Chondrocyte (in vitro differentiated cells): ENCODE results near the gene LIM2. TPM values are rescaled to one million over a fixed set of nuclear protein-coding genes. Genes with fewer than 3 reads are reported as not detected.

Experiments used
- DNase-seq: peaks from one replicate; pipeline ENCODE4 v3.0.0; 2021; ENCODE audit warnings: mixed read lengths, low spot score
- H3K27ac Mint-ChIP-seq: one replicate; pipeline ENCODE4 v1.8.0; 2021; ENCODE audit warnings: mild to moderate bottlenecking, moderate library complexity, mixed read lengths; ENCODE audit not compliant: unreplicated experiment
- H3K27me3 Mint-ChIP-seq: 2 replicates; pipeline ENCODE4 v1.8.0; 2021; ENCODE audit warnings: low read depth, mixed read lengths
- H3K36me3 Mint-ChIP-seq: 2 replicates; pipeline ENCODE4 v1.8.0; 2021; ENCODE audit warnings: low read depth, mixed read lengths
- H3K4me1 Mint-ChIP-seq: 2 replicates; pipeline ENCODE4 v1.8.0; 2021; ENCODE audit warnings: low read depth, mild to moderate bottlenecking, mixed read lengths
- H3K4me3 Mint-ChIP-seq: one replicate; pipeline ENCODE4 v1.8.0; 2021; ENCODE audit warnings: mild to moderate bottlenecking, moderate library complexity, mixed read lengths; ENCODE audit not compliant: unreplicated experiment
- H3K9me3 Mint-ChIP-seq: 2 replicates; pipeline ENCODE4 v1.8.0; 2021; ENCODE audit warnings: low read depth, mixed read lengths
- CTCF ChIP-seq: fragments of 200-600 bp; sonication (generic); IDR thresholded peaks from 2 replicates; pipeline ENCODE4 v1.5.0; 2021; ENCODE audit warnings: antibody characterized with exemption, mild to moderate bottlenecking, moderate library complexity
- total RNA-seq: library from RNA; stranded (reverse); gene quantifications from 3 replicates; pipeline ENCODE4 v1.2.1, GENCODE V29; 2021

LIM2 gene
- total RNA-seq, 1 donor from 2014 or later, result not detected

GRCh38 chr19:51351266-51351990 is 36.3 kb downstream of the LIM2 start:
- Mint-ChIP-seq H3K36me3 (peaks cover 15% of the 10 kb centered on the region), H3K27me3 (no peaks in the 10 kb centered on the region), H3K4me3 (no peak overlapping the region), H3K9me3 (no peaks in the 10 kb centered on the region), H3K27ac (peak overlapping the region; percentile 59), H3K4me1 (peaks cover 7% of the 10 kb centered on the region)
- DNase-seq, result no peak
- no peak for TF ChIP-seq CTCF

GRCh38 chr19:51347209-51347928 is 40.4 kb downstream of the LIM2 start:
- Mint-ChIP-seq H3K4me3 (no peak overlapping the region), H3K36me3 (peaks cover 20% of the 10 kb centered on the region), H3K9me3 (no peaks in the 10 kb centered on the region), H3K27me3 (no peaks in the 10 kb centered on the region), H3K4me1 (peaks cover 3% of the 10 kb centered on the region), H3K27ac (no peak overlapping the region)
- DNase-seq, result no peak
- TF ChIP-seq CTCF, result no peak

GRCh38 chr19:51346742-51347141 is 41.0 kb downstream of the LIM2 start:
- TF ChIP-seq CTCF, result no peak
- DNase-seq, result no peak
- Mint-ChIP-seq H3K9me3 (no peaks in the 10 kb centered on the region), H3K27me3 (no peaks in the 10 kb centered on the region), H3K27ac (no peak overlapping the region), H3K4me3 (no peak overlapping the region), H3K36me3 (peaks cover 15% of the 10 kb centered on the region), H3K4me1 (peaks cover 4% of the 10 kb centered on the region)

GRCh38 chr19:51345076-51345620 is 42.6 kb downstream of the LIM2 start:
- H3K27me3 Mint-ChIP-seq, result no peaks in the 10 kb centered on the region
- no peak for TF ChIP-seq CTCF
- H3K4me1 Mint-ChIP-seq, result peaks cover 13% of the 10 kb centered on the region
- no peaks in the 10 kb centered on the region for H3K9me3 Mint-ChIP-seq
- H3K4me3 Mint-ChIP-seq, result no peak overlapping the region
- peaks cover 12% of the 10 kb centered on the region for H3K36me3 Mint-ChIP-seq
- no peak overlapping the region for H3K27ac Mint-ChIP-seq
- DNase-seq, result no peak
